ENCODE data around the gene PLAC1.

DNA sequence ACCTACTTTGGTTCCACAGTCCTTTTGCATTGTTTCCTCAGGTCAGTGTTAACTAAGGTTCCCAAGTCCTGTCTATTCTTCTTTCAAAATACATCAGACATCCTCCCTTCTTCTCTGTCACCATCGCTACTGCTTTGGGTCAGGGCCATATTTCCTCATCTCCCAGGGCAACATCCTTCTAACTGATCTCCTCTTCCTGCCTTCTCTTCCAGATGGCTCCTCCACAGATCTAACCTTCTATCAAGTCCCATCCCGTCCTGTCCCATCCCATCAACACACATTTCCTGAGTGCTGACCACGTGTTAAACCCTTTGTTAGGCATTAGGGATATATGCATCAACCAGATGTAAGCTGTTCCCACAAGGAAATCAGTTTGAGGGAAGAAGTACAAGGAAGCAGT is 25.9 kb downstream of the PLAC1 start:
- TF ChIP-seq, protein P1, sequence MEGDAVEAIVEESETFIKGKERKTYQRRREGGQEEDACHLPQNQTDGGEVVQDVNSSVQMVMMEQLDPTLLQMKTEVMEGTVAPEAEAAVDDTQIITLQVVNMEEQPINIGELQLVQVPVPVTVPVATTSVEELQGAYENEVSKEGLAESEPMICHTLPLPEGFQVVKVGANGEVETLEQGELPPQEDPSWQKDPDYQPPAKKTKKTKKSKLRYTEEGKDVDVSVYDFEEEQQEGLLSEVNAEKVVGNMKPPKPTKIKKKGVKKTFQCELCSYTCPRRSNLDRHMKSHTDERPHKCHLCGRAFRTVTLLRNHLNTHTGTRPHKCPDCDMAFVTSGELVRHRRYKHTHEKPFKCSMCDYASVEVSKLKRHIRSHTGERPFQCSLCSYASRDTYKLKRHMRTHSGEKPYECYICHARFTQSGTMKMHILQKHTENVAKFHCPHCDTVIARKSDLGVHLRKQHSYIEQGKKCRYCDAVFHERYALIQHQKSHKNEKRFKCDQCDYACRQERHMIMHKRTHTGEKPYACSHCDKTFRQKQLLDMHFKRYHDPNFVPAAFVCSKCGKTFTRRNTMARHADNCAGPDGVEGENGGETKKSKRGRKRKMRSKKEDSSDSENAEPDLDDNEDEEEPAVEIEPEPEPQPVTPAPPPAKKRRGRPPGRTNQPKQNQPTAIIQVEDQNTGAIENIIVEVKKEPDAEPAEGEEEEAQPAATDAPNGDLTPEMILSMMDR (IDR thresholded peaks at IDR 0.05; ENCODE audit: insufficient read depth, low read length): no peak
- no peak for TF ChIP-seq POLR2AphosphoS5 (IDR thresholded peaks at IDR 0.05; ENCODE audit: low read depth)
- TF ChIP-seq, protein P2, sequence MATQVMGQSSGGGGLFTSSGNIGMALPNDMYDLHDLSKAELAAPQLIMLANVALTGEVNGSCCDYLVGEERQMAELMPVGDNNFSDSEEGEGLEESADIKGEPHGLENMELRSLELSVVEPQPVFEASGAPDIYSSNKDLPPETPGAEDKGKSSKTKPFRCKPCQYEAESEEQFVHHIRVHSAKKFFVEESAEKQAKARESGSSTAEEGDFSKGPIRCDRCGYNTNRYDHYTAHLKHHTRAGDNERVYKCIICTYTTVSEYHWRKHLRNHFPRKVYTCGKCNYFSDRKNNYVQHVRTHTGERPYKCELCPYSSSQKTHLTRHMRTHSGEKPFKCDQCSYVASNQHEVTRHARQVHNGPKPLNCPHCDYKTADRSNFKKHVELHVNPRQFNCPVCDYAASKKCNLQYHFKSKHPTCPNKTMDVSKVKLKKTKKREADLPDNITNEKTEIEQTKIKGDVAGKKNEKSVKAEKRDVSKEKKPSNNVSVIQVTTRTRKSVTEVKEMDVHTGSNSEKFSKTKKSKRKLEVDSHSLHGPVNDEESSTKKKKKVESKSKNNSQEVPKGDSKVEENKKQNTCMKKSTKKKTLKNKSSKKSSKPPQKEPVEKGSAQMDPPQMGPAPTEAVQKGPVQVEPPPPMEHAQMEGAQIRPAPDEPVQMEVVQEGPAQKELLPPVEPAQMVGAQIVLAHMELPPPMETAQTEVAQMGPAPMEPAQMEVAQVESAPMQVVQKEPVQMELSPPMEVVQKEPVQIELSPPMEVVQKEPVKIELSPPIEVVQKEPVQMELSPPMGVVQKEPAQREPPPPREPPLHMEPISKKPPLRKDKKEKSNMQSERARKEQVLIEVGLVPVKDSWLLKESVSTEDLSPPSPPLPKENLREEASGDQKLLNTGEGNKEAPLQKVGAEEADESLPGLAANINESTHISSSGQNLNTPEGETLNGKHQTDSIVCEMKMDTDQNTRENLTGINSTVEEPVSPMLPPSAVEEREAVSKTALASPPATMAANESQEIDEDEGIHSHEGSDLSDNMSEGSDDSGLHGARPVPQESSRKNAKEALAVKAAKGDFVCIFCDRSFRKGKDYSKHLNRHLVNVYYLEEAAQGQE (IDR thresholded peaks at IDR 0.05; ENCODE audit: insufficient replicate concordance, low read depth): no peak
